GM18508 (cell line): ENCODE results near the gene UBE2I.
"Not testable (repeated sequence)": the region's sequence is repeated elsewhere in the genome, so short reads cannot be mapped to it uniquely, and the experiment has no call there.

Experiments
- ATAC-seq: cut with Tn5 transposase; IDR thresholded peaks from one replicate; pipeline ENCODE4 v1.9.1; 2021; ENCODE audit warnings: moderate number of reproducible peaks; ENCODE audit not compliant: insufficient read depth, unreplicated experiment

The UBE2I gene

GRCh38 chr16:1326946-1327618 is 17.6 kb downstream of the UBE2I start:
- ATAC-seq, result no peak

GRCh38 chr16:1327619-1327947 is 18.1 kb downstream of the UBE2I start:
- no peak for ATAC-seq

- ATAC-seq, result not testable (repeated sequence)
Observed at GRCh38 chr16:1328136-1328535, 18.7 kb downstream of the UBE2I start.

- not testable (repeated sequence) for ATAC-seq
Observed at GRCh38 chr16:1328961-1329360, 19.5 kb downstream of the UBE2I start.

- ATAC-seq, result no peak
Observed at GRCh38 chr16:1330260-1330914, 21.0 kb downstream of the UBE2I start.

- ATAC-seq, result no peak
Observed at GRCh38 chr16:1330931-1331711, 21.7 kb downstream of the UBE2I start.

- ATAC-seq, result no peak
Observed at GRCh38 chr16:1331712-1332617, 22.5 kb downstream of the UBE2I start.

GRCh38 chr16:1332618-1333148 is 23.2 kb downstream of the UBE2I start:
- no peak for ATAC-seq

- no peak for ATAC-seq
Observed at GRCh38 chr16:1333149-1333812, 23.8 kb downstream of the UBE2I start, which contains the start of gene BAIAP3. TSS of gene BAIAP3 (plus strand) at chr16:1333645. CDS start at chr16:1338550, 4,905 bp downstream.

- no peak for ATAC-seq
Observed at GRCh38 chr16:1333854-1334700, 24.6 kb downstream of the UBE2I start.

GRCh38 chr16:1334739-1335138 is 25.3 kb downstream of the UBE2I start:
- no peak for ATAC-seq

GRCh38 chr16:1335211-1335971 is 26.0 kb downstream of the UBE2I start:
- ATAC-seq, result no peak

- ATAC-seq, result no peak
Observed at GRCh38 chr16:1335996-1336395, 26.6 kb downstream of the UBE2I start.

GRCh38 chr16:1336619-1337018 is 27.2 kb downstream of the UBE2I start:
- ATAC-seq, result no peak

GRCh38 chr16:1337486-1337885 is 28.1 kb downstream of the UBE2I start:
- ATAC-seq, result no peak

GRCh38 chr16:1338119-1338730 is 28.8 kb downstream of the UBE2I start:
- no peak for ATAC-seq

GRCh38 chr16:1338855-1339675 is 29.6 kb downstream of the UBE2I start:
- ATAC-seq, result no peak
